H1 (cell line): ENCODE data around the gene JOSD1. TPM values are rescaled to one million over a fixed set of nuclear protein-coding genes. Genes with fewer than 3 reads are reported as not detected.

Experiments used
- CEBPB ChIP-seq: IDR thresholded peaks from 2 replicates; pipeline ENCODE4 v1.6.1; 2012; ENCODE audit warnings: low read depth, low read length
- JUND ChIP-seq: IDR thresholded peaks from 2 replicates; pipeline ENCODE4 v1.6.1; 2011; ENCODE audit warnings: mild to moderate bottlenecking, improper control_type of control experiment, low read length
- KDM5A ChIP-seq: fragments of 200-600 bp; IDR thresholded peaks from 2 replicates; pipeline ENCODE4 v1.7.1; 2012; ENCODE audit warnings: mild to moderate bottlenecking, low read length, inconsistent platforms, mixed read lengths
- PHF8 ChIP-seq: fragments of 200-600 bp; sonication (generic); conservative IDR thresholded peaks from 2 replicates; pipeline ENCODE4 v1.7.1; 2012; ENCODE audit warnings: low read depth, mild to moderate bottlenecking, inconsistent platforms, low read length, moderate library complexity
- SP4 ChIP-seq: IDR thresholded peaks from 2 replicates; pipeline ENCODE4 v1.6.1; 2012; ENCODE audit warnings: low read length, inconsistent platforms
- SRF ChIP-seq: IDR thresholded peaks from 2 replicates; pipeline ENCODE4 v1.6.1; 2011; ENCODE audit warnings: mild to moderate bottlenecking, low read depth, low read length, moderate library complexity
- polyA plus RNA-seq, 7 experiments: library from polyadenylated mRNA; depleted of rRNA in 3 of 7; stranded (reverse) in 5 of 7; unstranded in 2 of 7; fragments of >200 nt in 5 of 7; fragments of 200-250 nt in 2 of 7; gene quantifications; 1 replicate in 5 of 7; 2 replicates in 1 of 7; 4 replicates in 1 of 7; pipeline versions ENCODE4 v1.2.1 to v1.2.3, GENCODE V29; 2011 to 2013; ENCODE audit warnings: missing spikeins in 2 of 7, mixed read lengths in 2 of 7
- total RNA-seq: library from RNA; stranded (reverse); fragmentation: NEBNext Ultra II Directional; extraction: Animal tissue kit (Norgen Biotek cat#: 25700); gene quantifications from 2 replicates; pipeline ENCODE4 v1.2.1, GENCODE V29; 2021
- TF ChIP-seq, protein P1 (sequence below), 3 experiments: IDR thresholded peaks; 1 replicate in 2 of 3; 2 replicates in 1 of 3; pipeline versions ENCODE4 v1.5.1 to v1.6.1; 2011; ENCODE audit warnings: low read length in 3 of 3, mild to moderate bottlenecking in 3 of 3, inconsistent platforms in 2 of 3, low read depth in 1 of 3, moderate library complexity in 1 of 3; ENCODE audit not compliant: insufficient read depth in 1 of 3; ENCODE audit errors: control extremely low read depth in 1 of 3

Gene JOSD1
- total and polyA plus RNA-seq, 2 of the 8 experiments (the other 6 are each of a cell fraction or from before 2014, with no cell fraction given) = 18.4 to 20.2 TPM

DNA sequence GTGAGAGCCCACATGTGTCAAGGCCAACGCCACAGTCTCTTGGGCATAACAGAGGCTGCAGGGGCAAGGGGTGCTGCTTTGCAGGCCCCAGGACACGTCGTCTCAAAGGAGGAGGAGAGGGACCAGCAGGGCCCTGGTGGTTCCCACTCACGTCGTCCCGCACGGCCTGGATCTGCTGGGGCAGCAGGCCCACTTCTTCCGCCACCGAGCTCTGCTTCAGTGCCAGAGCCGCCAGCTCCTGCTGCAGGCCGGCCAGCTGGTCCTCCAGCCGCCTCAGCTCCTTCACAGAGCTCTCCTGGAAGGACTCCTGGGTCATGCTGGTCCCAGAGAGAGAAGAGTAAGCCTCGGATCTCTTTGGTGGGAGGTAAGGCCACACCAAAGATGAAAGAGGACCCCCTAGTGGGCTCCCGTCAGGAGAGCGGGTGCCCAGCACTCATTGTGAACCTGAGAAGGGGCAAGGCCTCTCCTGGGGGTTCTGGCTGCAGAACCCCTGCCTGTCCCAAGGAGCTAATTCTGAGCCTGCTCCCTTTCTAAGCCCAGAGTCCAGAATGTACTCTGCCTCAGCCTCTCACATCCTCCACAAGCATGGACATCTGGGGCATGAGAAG lies 39.5 kb upstream of the JOSD1 start (continued):
- TF ChIP-seq KDM5A (no peak), JUND (no peak), SP4 (no peak), CEBPB (no peak), SRF (no peak), PHF8 (no peak)
- TF ChIP-seq, protein P1, sequence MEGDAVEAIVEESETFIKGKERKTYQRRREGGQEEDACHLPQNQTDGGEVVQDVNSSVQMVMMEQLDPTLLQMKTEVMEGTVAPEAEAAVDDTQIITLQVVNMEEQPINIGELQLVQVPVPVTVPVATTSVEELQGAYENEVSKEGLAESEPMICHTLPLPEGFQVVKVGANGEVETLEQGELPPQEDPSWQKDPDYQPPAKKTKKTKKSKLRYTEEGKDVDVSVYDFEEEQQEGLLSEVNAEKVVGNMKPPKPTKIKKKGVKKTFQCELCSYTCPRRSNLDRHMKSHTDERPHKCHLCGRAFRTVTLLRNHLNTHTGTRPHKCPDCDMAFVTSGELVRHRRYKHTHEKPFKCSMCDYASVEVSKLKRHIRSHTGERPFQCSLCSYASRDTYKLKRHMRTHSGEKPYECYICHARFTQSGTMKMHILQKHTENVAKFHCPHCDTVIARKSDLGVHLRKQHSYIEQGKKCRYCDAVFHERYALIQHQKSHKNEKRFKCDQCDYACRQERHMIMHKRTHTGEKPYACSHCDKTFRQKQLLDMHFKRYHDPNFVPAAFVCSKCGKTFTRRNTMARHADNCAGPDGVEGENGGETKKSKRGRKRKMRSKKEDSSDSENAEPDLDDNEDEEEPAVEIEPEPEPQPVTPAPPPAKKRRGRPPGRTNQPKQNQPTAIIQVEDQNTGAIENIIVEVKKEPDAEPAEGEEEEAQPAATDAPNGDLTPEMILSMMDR (IDR thresholded peaks at IDR 0.05; ENCODE audit: control extremely low read depth in 1 of 3, insufficient read depth in 1 of 3, low read depth in 1 of 3, low read length in 3 of 3) = no peak
- TF ChIP-seq, all 59 proteins: peak for 0
